Stimulated activated CD8-positive, alpha-beta memory T cell treated with anti-CD3 and anti-CD28 coated beads, Interleukin-4, amount 100 ng/mL, for 1 hour (primary cell): ENCODE results near the gene CALML3.
"Not testable (repeated sequence)": the region's sequence is repeated elsewhere in the genome, so short reads cannot be mapped to it uniquely, and the experiment has no call there.

Experiments used
- DNase-seq, 2 donors: peaks; one replicate each; pipeline ENCODE4 v3.0.0-alpha.2; 2020; ENCODE audit warnings: low read depth in 2 of 2, low spot score in 1 of 2

Gene CALML3

GRCh38 chr10:5524641-5525560, at the start of gene CALML3:
Gene CALML3, plus strand, starts transcription at chr10:5524961. Its CDS starts 125 bp downstream, at chr10:5525086.
- DNase-seq: no peak

GRCh38 chr10:5475088-5475487, 49.7 kb upstream of the CALML3 start:
- not testable (repeated sequence) for DNase-seq

DNA sequence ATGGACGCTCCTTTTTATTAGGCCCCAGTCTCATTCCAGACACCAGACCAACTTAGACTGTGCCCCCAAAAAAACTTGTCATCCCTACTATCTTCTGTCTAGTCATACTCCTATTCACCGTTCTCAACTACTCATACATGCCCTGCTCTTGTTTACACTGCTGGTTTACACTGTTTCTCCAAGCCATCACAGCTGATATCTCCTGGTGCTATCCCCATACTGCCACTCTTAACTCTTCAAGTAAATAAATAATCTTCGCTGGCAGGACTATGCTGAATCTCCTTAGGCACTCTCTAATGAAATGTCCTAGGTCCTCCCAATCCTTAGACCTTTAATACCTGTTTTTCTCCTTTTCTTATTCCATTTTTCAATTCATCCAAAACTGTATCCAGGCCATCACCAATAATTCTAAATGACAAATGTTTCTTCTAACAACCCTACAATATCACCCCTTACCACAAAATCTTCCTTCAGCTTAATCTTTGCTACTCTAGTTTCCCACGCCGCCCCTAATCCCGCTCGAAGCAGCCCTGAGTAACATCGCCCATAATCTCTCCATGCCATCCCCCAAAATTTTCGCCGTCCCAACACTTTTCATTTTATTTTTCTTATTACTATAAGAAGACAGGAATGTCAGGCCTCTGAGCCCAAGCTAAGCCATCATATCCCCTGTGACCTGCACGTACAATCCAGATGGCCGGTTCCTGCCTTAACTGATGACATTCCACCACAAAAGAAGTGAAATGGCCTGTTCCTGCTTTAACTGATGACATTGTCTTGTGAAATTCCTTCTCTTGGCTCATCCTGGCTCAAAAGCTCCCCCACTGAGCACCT, 48.6 kb upstream of the CALML3 start:
- DNase-seq: not testable (repeated sequence)

DNA sequence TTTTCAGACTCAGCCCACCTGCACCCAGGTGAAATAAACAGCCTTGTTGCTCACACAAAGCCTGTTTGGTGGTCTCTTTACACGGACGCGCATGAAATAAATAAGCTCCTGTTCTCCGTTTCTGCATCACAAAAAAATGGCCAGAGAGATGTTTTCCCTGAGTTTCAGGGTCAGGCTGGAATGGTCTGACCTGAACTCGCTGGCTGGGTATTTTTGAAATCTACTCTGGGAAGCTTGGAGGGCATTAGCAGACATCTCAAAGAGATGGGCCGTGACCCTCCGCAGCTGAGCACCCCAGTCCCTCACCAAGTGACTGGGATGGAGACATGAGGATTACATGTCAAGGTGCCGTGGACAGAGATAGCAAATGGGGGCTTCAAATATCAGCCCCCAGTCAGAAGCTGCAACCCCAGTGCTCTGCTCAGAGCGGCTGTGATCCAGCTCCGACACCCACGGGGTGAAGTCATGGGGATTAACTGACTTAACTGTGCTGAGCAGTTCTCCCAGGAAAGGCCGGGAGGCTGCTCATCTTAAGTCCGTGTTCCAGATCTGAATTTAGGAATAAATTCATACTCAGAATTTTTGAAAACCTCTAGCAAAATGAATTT, 47.7 kb upstream of the CALML3 start:
- DNase-seq: no peak

- no peak for DNase-seq
These were observed 46.6 kb upstream of the CALML3 start for GRCh38 chr10:5477948-5478693.

- no peak for DNase-seq
These were observed 46.0 kb upstream of the CALML3 start for GRCh38 chr10:5478694-5479305.

- DNase-seq: no peak
These were observed 45.1 kb upstream of the CALML3 start for GRCh38 chr10:5479481-5480161.

DNA sequence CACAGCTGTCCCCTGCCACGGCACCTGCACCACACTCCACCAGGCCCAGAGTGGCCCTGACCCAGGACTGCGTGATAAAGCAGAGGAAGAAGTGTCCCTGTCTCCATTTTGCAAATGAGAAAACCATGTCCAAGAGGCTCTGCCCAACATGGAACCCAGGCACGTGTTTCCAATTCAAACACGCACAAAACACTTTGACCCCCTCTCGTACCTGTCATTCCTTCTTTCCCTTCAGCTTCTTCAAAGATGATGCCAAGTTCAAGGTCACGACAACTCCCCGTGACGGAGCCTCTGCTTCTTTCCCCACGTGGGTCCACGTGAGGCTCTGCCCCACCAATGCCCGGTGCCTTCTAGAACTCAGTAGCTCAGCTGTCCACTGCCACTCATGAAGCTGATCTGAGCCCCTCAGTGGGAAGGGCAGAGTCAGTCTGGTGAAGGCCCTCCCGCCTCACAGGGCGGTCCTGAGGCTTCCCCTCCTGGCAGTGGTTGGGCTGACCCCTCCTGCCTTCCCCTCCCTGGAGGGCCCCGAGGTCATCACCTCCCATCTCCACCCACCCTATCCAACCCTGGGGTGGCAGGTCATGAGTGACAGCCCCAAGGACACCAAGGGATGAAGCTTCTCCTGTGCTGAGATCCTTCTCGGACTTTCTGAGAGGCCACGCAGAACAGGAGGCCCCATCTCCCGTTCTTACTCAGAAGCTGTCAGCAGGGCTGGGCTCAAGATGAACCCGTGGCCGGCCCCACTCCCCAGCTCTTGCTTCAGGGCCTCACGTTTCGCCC, 44.4 kb upstream of the CALML3 start:
- DNase-seq: no peak

DNA sequence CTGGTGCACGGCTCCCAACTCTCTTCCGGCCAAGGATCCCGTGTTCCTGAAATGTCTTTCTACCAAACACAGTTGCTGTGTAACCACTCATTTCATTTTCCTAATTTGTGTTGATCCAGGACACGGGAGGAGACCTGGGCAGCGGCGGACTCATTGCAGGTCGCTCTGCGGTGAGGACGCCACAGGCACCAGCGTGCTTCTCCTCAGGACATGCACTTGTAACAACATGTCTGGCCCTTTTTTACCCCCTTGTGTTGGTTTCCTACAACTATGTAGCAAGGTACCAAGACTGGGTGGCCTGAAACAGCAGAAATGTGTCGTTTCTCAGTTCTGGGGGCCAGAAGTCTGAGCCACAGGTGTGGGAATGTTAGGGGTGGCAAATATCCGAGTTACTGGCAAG, 43.6 kb upstream of the CALML3 start:
- DNase-seq: no peak

DNA sequence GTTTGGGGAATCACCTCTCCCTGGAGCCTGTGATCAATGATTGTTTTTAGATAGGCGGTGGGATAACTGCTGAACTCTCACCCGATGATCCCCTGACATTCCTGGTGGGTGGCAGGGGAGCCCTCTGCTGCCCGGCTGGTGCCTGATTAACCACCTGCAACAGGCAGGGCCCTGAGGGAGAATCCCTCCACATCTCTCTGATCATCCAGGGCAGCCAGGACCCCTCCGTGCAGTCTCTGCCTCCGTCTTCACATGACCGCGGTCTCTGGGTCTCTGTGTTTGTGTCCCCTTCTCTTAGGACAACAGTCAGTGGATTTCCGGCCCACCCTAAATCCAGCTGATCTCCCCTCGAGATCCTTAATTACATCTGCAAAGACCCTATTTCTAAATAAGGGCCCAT, 42.7 kb upstream of the CALML3 start:
- DNase-seq: no peak

DNA sequence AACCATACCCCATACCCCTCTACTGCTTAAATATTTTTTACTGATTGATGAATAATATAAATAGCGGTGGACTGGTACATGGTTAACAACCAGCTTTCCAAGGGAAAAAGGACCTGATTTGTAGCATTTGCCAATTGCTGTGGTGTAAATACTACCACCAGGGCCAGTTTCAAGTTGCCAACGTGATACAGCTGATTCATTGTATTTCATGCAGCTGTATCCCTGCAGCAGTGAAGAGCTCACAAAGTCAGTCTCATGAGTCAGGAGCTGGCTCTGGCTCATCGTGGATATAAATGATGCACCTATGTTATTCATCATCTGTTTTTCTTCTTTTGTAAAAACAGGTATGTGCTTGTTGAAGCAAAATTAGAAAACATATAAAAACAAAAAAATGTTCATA, 40.6 kb upstream of the CALML3 start:
- no peak for DNase-seq

DNA sequence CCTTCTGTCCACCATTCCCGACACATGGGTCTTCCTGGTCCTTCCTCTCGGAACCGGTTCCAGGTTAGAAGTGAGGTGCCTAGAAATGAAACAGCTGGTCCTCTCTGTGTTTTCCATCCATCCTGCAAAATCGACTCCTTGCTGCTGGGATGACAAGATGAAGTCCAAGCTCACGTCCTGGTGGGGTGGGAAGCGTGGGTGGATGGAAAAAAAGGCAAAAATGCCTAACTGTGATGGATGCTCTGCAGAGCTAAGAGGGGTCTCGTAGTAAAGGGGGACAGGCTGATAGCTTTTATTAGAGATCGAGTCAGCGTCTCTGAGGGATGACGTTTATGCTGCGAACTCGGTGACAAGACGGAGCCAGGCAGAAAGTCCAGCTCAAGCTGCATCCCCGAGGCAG, 39.5 kb upstream of the CALML3 start:
- DNase-seq: no peak

DNA sequence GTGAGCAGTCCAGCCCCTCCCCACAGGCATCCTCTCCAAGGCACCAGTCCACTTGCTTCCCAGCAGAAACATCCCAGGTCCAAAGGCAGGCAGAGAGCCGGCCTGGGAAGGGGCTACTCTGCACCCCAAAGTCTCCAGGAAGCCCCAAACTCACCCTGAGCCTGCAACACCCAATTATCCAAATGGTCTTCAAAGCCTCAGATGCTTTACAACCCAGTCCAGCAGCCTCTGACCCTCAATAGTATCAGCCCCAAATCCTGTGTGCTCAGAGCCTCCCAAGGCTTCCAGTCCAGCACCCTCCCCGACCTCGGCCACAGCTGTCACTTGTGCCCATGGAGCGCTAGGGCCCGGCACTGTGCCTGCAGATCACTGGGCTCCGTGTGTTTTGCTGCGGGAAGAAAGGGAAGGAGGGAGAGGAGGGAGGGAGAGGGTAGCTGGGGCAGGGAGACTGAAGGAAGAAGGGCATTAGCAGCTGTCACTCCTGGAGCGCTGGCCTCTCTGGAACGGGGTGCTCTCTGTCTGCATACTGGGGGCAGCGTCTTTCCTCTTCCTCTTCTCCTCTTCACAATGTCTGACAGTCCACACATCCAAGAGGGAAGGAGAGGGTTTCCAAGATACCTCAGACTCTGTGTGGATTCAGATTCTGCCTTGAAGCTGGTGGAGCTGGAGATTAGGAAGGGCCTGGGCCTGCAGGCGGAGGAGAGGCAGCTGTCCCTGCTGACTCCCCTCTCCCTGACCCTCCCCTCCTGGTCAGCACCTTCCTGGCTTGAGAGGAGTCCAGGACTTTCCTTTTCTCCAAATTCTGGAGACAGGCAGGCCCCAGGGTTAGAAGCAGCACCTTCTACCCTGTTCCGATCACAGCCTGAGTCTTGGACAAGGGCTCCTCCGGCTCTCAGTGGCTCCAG, 38.6 kb upstream of the CALML3 start:
- no peak for DNase-seq

- DNase-seq: no peak
These were observed 37.9 kb upstream of the CALML3 start for GRCh38 chr10:5486853-5487235.

GRCh38 chr10:5488272-5489161, 36.2 kb upstream of the CALML3 start:
- DNase-seq: no peak

- no peak for DNase-seq
These were observed 34.7 kb upstream of the CALML3 start for GRCh38 chr10:5490032-5490431.
